Activated CD4-positive, alpha-beta T cell treated with anti-CD3 and anti-CD28 coated beads, Interleukin-2, amount 10 ng/mL, durations not matched to agents 24 days and 14 days (primary cell): ENCODE data around the gene MT3. TPM values are rescaled to one million over a fixed set of nuclear protein-coding genes. Genes with fewer than 3 reads are reported as not detected.

ENCODE experiments used
- DNase-seq: peaks from one replicate; pipeline ENCODE4 v3.0.0; 2022
- H3K27ac Mint-ChIP-seq: one replicate; pipeline ENCODE4 v1.8.0; 2022; ENCODE audit warnings: mild to moderate bottlenecking, mixed read lengths
- H3K27me3 Mint-ChIP-seq: one replicate; pipeline ENCODE4 v1.8.0; 2022; ENCODE audit warnings: mixed read lengths
- H3K36me3 Mint-ChIP-seq: one replicate; pipeline ENCODE4 v1.8.0; 2022; ENCODE audit warnings: low read depth, mild to moderate bottlenecking, mixed read lengths
- H3K4me1 Mint-ChIP-seq: one replicate; pipeline ENCODE4 v1.8.0; 2021; ENCODE audit warnings: mixed read lengths
- H3K4me3 Mint-ChIP-seq: one replicate; pipeline ENCODE4 v1.8.0; 2022; ENCODE audit warnings: mild to moderate bottlenecking, moderate library complexity, mixed read lengths
- H3K9me3 Mint-ChIP-seq: one replicate; pipeline ENCODE4 v1.8.0; 2021; ENCODE audit warnings: mixed read lengths
- intact Hi-C: fragments of 100-400 bp; cut with micrococcal nuclease; formaldehyde crosslinking; loops from one replicate; pipeline ENCODE4 v1.15.1; 2023
- total RNA-seq: library from RNA; stranded (reverse); gene quantifications from 2 replicates; pipeline ENCODE4 v1.2.3, GENCODE V29; 2022

Gene MT3
- total RNA-seq, 1 donor from 2014 or later, result 9.3 TPM

DNA sequence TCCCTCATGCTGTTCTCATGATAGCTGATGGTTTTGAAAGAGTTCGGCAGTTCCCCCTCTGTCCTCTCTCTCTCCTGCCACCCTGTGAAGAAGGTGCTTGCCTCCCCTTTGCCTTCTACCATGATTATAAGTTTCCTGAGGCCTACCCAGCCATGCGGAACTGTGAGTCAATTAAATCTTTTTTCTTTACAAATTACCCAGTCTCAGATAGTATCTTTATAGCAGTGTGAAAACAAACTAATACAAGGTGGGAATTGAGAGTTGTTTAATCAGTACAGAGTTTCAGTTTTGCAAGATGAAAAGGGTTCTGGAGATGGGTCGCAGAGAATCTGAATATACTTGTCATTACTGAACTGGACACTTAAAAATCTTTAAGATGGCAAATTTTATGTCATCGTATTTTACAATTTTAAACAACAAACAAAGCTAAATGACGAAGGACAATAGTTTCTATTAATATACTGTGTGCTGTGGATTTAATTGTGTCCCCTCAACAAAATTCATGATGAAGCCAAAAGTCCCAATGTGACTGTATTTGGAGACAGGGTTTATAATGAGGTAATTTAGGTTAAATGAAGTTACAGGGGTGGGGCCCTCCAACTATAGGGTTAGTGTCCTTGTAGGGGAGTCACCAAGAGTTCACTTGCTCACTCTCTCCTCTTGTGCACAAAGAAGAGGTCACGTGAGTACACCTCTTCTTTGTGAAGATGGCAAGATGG, 4.4 kb downstream of the MT3 start:
- DNase-seq, result no peak
- Mint-ChIP-seq H3K4me1 (peaks cover 20% of the 10 kb centered on the region), H3K27me3 (peaks cover 32% of the 10 kb centered on the region), H3K4me3 (no peak overlapping the region), H3K9me3 (no peaks in the 10 kb centered on the region), H3K36me3 (no peaks in the 10 kb centered on the region), H3K27ac (no peak overlapping the region)
- intact Hi-C loops, result no loop called here

DNA sequence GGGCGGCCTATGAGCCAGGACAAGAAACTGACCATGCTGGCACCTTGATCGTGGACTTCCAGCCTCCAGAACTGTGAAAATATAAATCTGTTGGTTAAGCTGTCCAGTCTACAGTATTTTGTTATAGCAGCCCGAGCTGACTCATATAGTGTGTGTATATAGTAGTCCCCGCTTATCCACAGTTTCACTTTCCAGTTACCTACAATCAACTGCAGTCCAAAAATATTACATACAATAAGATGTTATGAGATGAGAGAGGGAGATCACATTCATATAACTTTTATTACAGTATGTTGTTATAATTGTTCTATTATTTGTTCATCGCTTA, 4.9 kb downstream of the MT3 start:
- Mint-ChIP-seq H3K36me3 (no peaks in the 10 kb centered on the region), H3K27ac (no peak overlapping the region), H3K4me3 (no peak overlapping the region), H3K9me3 (no peaks in the 10 kb centered on the region), H3K4me1 (peaks cover 18% of the 10 kb centered on the region), H3K27me3 (peaks cover 30% of the 10 kb centered on the region)
- DNase-seq, result no peak
- intact Hi-C loops, result no loop called here

DNA sequence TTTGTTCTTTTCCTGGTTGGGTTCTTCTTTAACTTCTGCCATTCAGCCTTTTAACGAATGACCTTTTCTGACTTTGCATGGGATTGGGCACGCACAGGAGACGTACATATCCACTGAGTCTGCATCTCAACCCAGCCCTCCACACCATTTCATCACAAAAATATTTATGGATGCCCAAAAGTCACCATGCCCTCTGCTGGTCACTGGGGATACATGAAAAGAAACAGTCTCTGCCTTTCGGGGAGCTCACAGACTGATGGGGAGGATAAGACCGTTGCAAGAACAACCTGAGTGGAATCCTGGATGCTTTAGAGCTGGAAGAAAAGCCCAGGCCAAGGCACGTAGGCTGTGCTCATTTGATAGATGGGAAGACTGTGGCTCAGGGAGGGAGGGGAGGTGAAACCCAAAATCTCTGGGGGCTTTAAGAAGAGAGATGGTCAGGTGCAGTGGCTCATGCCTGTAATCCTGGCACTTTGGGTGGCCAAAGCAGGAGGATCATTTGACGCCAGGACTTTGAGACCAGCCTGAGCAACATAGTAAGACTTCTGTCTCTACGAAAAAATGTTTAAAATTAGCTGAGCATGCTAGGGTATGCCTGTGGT, 11.2 kb downstream of the MT3 start:
- Mint-ChIP-seq H3K9me3 (no peaks in the 10 kb centered on the region), H3K27me3 (peaks cover 34% of the 10 kb centered on the region), H3K4me1 (peaks cover 17% of the 10 kb centered on the region), H3K4me3 (no peak overlapping the region), H3K36me3 (no peaks in the 10 kb centered on the region), H3K27ac (no peak overlapping the region)
- peak; percentile 80 for DNase-seq
- intact Hi-C loops, result loop anchor here (1.0 kb wide), 2 partner anchors 23 to 102 kb away; no protein-coding TSS in a partner anchor

DNA sequence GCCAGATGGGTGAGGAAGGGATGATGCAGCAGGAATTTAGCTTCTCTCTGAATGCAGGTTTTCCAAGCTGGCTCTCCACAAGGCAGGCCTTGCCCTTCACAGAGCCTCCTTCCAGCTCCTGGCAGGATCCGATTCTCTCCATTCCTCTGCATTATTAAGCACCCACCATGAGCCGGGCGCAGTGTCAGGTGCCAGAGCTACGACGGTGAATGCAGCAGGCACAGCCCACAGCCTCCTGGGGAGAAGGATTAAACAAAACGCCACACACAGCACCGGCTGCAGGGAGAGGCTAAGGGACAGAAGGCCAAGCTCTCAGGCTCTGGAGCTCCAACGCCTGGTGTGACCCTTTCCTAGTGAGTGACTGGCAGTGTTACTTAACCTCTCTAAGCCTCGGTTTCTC, 12.0 kb downstream of the MT3 start:
- DNase-seq, result no peak

DNA sequence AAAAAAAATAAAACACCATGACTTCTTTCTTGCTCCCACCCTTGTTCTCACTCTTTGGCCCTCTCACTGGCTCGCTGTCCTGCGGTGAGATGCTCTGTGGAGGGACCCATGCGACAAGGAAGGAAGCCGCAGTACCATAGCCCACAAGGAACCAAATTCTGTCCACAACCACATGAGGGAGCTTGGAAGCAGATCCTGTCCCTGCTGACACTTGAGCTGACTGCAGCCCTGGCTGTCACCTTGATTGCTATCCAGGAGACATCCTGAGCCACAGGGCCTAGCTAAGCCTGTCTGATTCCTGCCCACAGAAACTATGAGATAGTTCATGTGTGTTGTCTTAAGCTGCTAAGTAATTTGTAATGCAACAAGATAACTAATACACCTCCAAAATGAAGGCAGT, 14.3 kb downstream of the MT3 start:
- Mint-ChIP-seq H3K4me3 (no peak overlapping the region), H3K36me3 (no peaks in the 10 kb centered on the region), H3K4me1 (peaks cover 30% of the 10 kb centered on the region), H3K9me3 (no peaks in the 10 kb centered on the region), H3K27ac (no peak overlapping the region), H3K27me3 (peaks cover 18% of the 10 kb centered on the region)
- intact Hi-C loops, result no loop called here
- DNase-seq, result peak; percentile 73

More for the DNA sequence above, 12.0 kb downstream of the MT3 start:
- Mint-ChIP-seq H3K27ac (no peak overlapping the region), H3K4me1 (peaks cover 19% of the 10 kb centered on the region), H3K4me3 (no peak overlapping the region), H3K9me3 (no peaks in the 10 kb centered on the region), H3K36me3 (no peaks in the 10 kb centered on the region), H3K27me3 (peaks cover 32% of the 10 kb centered on the region)
- intact Hi-C loops, result no loop called here

DNA sequence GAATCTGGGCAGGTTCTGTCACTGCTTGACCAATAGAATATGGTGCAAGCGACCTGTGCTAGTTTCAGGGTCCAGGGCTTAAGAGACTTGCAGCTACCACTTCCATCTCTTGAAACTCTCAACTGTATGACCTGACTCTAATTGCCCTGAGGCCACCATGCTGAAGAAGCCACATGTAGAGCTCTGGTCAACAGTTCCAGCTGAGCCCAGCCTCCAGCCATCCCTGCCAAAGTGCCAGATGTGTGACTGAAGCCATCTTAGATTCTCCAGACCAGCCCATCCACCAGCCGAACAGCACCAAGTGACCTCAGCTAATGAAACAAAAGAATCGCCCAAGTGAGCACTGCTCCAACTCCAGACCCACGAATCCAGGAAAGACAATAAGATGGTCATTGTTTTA, 15.6 kb downstream of the MT3 start:
- Mint-ChIP-seq H3K27ac (no peak overlapping the region), H3K4me1 (peaks cover 35% of the 10 kb centered on the region), H3K36me3 (peaks cover 5% of the 10 kb centered on the region), H3K27me3 (peaks cover 18% of the 10 kb centered on the region), H3K9me3 (no peaks in the 10 kb centered on the region), H3K4me3 (no peak overlapping the region)
- intact Hi-C loops, result no loop called here
- DNase-seq, result no peak

DNA sequence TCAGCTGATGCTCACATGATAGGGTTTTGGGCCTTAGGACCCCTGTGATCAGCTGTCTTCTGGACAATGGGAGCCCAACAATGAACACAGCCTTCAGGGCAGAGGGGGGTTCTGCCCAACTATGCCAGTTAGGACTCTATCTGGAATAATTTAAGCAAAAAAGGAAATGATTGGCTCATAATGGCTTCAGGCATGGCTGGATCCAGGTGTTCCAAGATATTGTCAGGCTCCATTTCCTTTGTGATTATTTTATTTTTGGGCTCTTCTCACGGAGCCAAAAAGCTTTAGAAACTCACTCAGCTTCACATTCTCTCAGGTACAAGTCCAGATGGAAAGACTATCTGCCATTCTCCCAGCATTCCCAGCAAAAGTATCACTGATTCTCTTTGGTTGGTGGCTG, 16.1 kb downstream of the MT3 start:
- Mint-ChIP-seq H3K4me3 (no peak overlapping the region), H3K36me3 (peaks cover 5% of the 10 kb centered on the region), H3K9me3 (no peaks in the 10 kb centered on the region), H3K27me3 (peaks cover 13% of the 10 kb centered on the region), H3K27ac (no peak overlapping the region), H3K4me1 (peaks cover 37% of the 10 kb centered on the region)
- DNase-seq, result no peak
- intact Hi-C loops, result no loop called here

DNA sequence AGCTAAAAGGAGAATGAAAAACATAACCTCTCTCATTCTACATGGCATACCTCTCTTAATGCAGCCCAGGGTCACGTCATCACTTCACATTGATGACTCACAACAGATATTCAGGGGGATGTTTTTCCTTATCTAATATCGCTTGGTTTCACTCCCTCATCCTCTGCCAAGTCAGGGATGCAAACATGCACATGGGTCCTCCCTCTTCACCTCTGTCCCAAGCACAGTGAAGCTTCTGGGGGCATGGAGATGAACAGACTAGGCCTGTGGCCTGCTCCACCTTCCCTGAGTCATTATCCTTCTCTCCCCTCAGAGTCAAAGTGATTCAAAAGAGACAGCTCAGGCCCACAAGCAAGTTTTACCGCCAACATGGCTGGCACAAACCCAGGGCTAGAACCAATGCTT, 16.7 kb downstream of the MT3 start:
- H3K36me3 Mint-ChIP-seq, result peaks cover 5% of the 10 kb centered on the region
- peaks cover 40% of the 10 kb centered on the region for H3K4me1 Mint-ChIP-seq
- H3K27me3 Mint-ChIP-seq, result peaks cover 9% of the 10 kb centered on the region
- H3K9me3 Mint-ChIP-seq, result no peaks in the 10 kb centered on the region
- no peak for DNase-seq
- H3K4me3 Mint-ChIP-seq, result no peak overlapping the region
- intact Hi-C loops, result no loop called here
- H3K27ac Mint-ChIP-seq, result no peak overlapping the region

DNA sequence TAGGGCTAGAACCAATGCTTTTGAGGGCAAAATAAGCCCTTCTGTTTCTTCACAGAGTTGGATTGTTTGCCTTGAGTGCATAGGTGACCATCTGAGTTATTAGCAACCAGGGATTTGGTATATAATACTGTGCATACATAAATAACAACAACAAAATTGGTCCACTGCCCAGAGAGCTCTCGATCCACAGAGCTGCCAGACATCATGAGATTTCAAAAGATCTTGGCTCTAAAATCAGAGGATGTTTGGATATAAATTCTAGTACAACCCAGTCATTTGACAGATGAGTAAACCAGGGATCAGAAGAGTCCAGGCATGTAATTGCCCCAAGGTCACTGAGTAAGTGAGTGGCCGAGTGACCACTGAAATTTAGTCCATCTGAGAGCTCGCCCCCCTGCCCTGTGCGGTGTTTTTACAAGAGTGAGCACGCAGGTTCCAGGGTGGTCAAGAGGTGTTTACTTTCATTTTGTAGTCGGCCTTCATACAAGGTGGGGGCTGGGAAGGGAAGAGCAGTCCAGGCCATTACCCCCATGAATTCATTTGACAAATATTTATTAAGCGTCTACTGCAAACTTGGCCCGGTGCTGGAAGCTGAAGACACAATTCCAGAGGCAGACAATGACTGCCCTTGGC, 17.3 kb downstream of the MT3 start:
- H3K4me1 Mint-ChIP-seq, result peaks cover 44% of the 10 kb centered on the region
- intact Hi-C loops, result no loop called here

DNA sequence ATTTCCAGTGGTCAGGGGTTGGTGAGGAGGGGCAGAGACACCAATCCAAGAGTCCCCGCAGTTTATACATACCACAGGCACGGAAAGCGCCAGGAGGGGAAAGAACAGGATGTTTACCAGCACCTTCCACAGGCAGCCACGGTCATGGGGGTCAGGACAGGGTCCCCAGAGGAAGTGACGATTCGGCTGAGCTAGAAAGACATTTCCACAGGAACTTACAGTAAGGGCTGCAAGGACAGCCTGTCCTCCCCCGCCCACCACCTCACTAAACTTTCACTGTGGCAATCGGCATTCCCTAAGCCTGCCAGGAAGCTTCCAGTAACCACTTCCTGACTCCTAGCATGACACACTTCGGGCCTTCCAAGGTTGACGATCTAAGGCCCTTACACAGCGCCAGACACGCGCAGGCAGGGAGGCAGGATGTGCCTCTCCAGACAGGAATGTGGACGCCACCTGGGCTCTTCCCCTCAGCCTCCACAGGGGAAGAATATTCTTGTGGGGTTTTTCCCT, 17.8 kb downstream of the MT3 start:
- Mint-ChIP-seq H3K4me3 (peak overlapping the region; percentile 39), H3K36me3 (peaks cover 5% of the 10 kb centered on the region), H3K27me3 (peaks cover 1% of the 10 kb centered on the region), H3K4me1 (peaks cover 46% of the 10 kb centered on the region), H3K27ac (peak overlapping the region; percentile 83), H3K9me3 (no peaks in the 10 kb centered on the region)
- DNase-seq, result peak; percentile 71
- intact Hi-C loops, result no loop called here

More for the DNA sequence above, 17.3 kb downstream of the MT3 start:
- no peak for DNase-seq
- Mint-ChIP-seq H3K27ac (peak overlapping the region; percentile 83), H3K36me3 (peaks cover 5% of the 10 kb centered on the region), H3K4me3 (peak overlapping the region; percentile 18), H3K9me3 (no peaks in the 10 kb centered on the region), H3K27me3 (peaks cover 5% of the 10 kb centered on the region)

DNA sequence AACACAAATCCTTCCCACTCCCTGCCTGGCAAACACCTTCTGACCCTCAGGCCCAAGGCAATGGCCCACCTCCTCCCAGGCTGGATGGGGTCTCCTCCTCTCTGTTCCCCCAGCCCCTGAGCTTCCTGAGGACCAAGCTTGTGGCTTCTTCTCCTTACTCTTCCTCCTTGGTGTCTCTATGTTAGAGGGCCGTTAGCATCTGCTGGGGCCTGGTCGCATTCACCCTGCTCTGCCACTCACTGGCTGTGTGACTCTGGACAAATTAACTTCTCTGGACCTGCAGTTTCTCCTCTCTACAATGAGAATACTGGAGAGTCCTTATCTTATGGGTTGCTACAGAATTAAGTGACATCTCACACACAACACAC, 18.3 kb downstream of the MT3 start:
- intact Hi-C loops, result loop anchor here (1.0 to 2.0 kb wide), 5 partner anchors 18 to 409 kb away; partner anchors contain the start of genes MT1E, MT1F, MT1X and NUDT21
- peaks cover 50% of the 10 kb centered on the region for H3K4me1 Mint-ChIP-seq
- no peaks in the 10 kb centered on the region for H3K9me3 Mint-ChIP-seq

DNA sequence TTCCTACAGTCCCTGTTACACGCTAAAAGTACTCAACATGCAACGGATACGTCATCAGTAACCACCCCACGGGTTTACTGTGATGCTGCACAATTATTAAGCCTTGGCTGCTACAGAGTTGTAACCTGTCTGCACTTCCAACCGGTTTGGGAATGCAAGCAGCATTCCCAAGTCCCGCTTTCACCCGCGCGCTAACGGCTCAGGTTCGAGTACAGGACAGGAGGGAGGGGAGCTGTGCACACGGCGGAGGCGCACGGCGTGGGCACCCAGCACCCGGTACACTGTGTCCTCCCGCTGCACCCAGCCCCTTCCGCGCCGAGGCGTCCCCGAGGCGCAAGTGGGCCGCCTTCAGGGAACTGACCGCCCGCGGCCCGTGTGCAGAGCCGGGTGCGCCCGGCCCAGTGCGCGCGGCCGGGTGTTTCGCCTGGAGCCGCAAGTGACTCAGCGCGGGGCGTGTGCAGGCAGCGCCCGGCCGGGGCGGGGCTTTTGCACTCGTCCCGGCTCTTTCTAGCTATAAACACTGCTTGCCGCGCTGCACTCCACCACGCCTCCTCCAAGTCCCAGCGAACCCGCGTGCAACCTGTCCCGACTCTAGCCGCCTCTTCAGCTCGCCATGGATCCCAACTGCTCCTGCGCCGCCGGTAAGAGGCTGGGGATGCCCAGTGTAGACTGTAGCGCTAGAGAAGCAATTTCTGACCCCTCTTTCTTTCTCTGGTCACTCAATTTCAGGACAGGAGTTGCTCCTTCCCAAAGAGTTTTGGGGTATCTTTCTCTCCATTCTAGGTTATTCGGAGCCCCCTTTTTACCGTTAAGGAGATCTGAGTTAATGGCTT, 18.9 kb downstream of the MT3 start, which contains the start of gene MT2A:
Gene MT2A (plus strand): TSS at position 542 of the 833 bp plus-strand sequence. CDS start 72 bp downstream, at position 614.
- Mint-ChIP-seq H3K4me3 (peak within 1 kb of the TSS; percentile 96), H3K27me3 (no peaks in the 10 kb centered on the region), H3K9me3 (no peaks in the 10 kb centered on the region), H3K4me1 (peaks cover 52% of the 10 kb centered on the region), H3K36me3 (peaks cover 5% of the 10 kb centered on the region), H3K27ac (peak within 1 kb of the TSS; percentile 98)
- intact Hi-C loops, result loop anchor here (1.0 to 2.0 kb wide), 5 partner anchors 17 to 409 kb away; partner anchors contain the start of genes MT1E, MT1F, MT1X and NUDT21
- peak; percentile 98 for DNase-seq

More for the DNA sequence above, 18.3 kb downstream of the MT3 start:
- peaks cover 5% of the 10 kb centered on the region for H3K36me3 Mint-ChIP-seq
- H3K27ac Mint-ChIP-seq, result peak overlapping the region; percentile 83
- H3K27me3 Mint-ChIP-seq, result no peaks in the 10 kb centered on the region
- peak overlapping the region; percentile 96 for H3K4me3 Mint-ChIP-seq
- no peak for DNase-seq

DNA sequence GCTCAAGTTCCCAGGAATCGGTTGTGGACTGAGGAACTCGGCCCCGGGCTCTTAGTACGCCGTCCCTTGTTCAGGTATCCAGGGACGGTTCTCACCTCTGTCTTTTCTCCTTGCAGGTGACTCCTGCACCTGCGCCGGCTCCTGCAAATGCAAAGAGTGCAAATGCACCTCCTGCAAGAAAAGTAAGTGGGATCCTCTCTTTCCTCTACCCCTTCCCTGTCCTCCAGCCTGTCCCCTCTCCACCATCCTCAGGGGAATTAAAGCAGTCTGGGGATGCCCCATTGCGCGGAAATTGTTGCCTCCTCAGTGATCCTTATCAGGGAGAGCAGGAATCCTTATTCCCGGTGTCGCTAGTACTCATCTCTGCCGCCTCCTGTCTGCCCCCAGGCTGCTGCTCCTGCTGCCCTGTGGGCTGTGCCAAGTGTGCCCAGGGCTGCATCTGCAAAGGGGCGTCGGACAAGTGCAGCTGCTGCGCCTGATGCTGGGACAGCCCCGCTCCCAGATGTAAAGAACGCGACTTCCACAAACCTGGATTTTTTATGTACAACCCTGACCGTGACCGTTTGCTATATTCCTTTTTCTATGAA, 19.6 kb downstream of the MT3 start:
- Mint-ChIP-seq H3K4me3 (peak overlapping the region; percentile 96), H3K9me3 (no peaks in the 10 kb centered on the region), H3K27me3 (no peaks in the 10 kb centered on the region), H3K27ac (peak overlapping the region; percentile 98), H3K4me1 (peaks cover 55% of the 10 kb centered on the region), H3K36me3 (peaks cover 5% of the 10 kb centered on the region)
- intact Hi-C loops, result loop anchor here (1.0 to 2.0 kb wide), 7 partner anchors 8 to 410 kb away; partner anchors contain the start of genes MT1E, MT1F, MT1X and NUDT21
- DNase-seq, result peak; percentile 74
